GM23338 (cell line): ENCODE results near the gene FOXI1. TPM values are rescaled to one million over a fixed set of nuclear protein-coding genes. Genes with fewer than 3 reads are reported as not detected.

Experiments
- ATAC-seq: fragments of 200-7000 bp; cut with Tn5 transposase; 3 replicates; pipeline ENCODE4 v1.9.1; 2020
- DNase-seq: peaks from one replicate; pipeline ENCODE4 v3.0.0-alpha.2; 2015; ENCODE audit warnings: low spot score
- H2AFZ ChIP-seq: fragments of 200-600 bp; sonication (generic); 2 replicates; pipeline ENCODE4 v1.8.0; 2016; ENCODE audit warnings: antibody characterized with exemption, mild to moderate bottlenecking, moderate library complexity
- H3F3A ChIP-seq: fragments of 200-600 bp; sonication (generic); replicated peaks from 2 replicates; pipeline ENCODE4 v1.8.0; 2017; ENCODE audit warnings: antibody characterized with exemption, mixed run types, low read depth
- H3K27ac ChIP-seq: fragments of 200-600 bp; sonication (generic); 2 replicates; pipeline ENCODE4 v1.6.1; 2016; ENCODE audit warnings: low read depth
- H3K27me3 ChIP-seq: fragments of 200-600 bp; sonication (generic); 2 replicates; pipeline ENCODE4 v1.8.0; 2016; ENCODE audit warnings: mild to moderate bottlenecking, mixed run types, moderate library complexity; ENCODE audit not compliant: insufficient read depth
- H3K36me3 ChIP-seq: fragments of 200-600 bp; sonication (generic); 2 replicates; pipeline ENCODE4 v1.8.0; 2016; ENCODE audit warnings: mild to moderate bottlenecking; ENCODE audit not compliant: insufficient read depth
- H3K4me1 ChIP-seq: fragments of 200-600 bp; sonication (generic); 2 replicates; pipeline ENCODE4 v1.8.0; 2016; ENCODE audit warnings: mild to moderate bottlenecking, moderate library complexity; ENCODE audit not compliant: insufficient read depth
- H3K4me2 ChIP-seq: fragments of 200-600 bp; sonication (generic); 2 replicates; pipeline ENCODE4 v1.7.1; 2017; ENCODE audit warnings: mixed run types
- H3K4me3 ChIP-seq: fragments of 200-600 bp; sonication (generic); 2 replicates; pipeline ENCODE4 v1.6.1; 2016; ENCODE audit warnings: mixed run types
- H3K79me2 ChIP-seq: fragments of 200-600 bp; sonication (generic); replicated peaks from 2 replicates; pipeline ENCODE4 v1.8.0; 2017; ENCODE audit warnings: mild to moderate bottlenecking; ENCODE audit not compliant: insufficient read depth
- H3K9me2 ChIP-seq: fragments of 200-600 bp; sonication (generic); 2 replicates; pipeline ENCODE4 v1.8.0; 2017; ENCODE audit not compliant: insufficient read depth
- H4K20me1 ChIP-seq: fragments of 200-600 bp; sonication (generic); replicated peaks from 2 replicates; pipeline ENCODE4 v1.8.0; 2017; ENCODE audit warnings: mild to moderate bottlenecking; ENCODE audit not compliant: insufficient read depth
- H3K27ac Mint-ChIP-seq: 2 replicates; pipeline ENCODE4 v1.8.0; 2020; ENCODE audit warnings: inconsistent platforms, mild to moderate bottlenecking, moderate library complexity, mixed read lengths
- H3K27me3 Mint-ChIP-seq: 3 replicates; pipeline ENCODE4 v1.8.0; 2022; ENCODE audit warnings: low read depth, mild to moderate bottlenecking, moderate library complexity, mixed read lengths, inconsistent platforms; ENCODE audit not compliant: insufficient read depth, poor library complexity
- H3K36me3 Mint-ChIP-seq: 3 replicates; pipeline ENCODE4 v1.8.0; 2021; ENCODE audit warnings: low read depth, mild to moderate bottlenecking, inconsistent platforms, moderate library complexity, mixed read lengths
- H3K4me1 Mint-ChIP-seq: 3 replicates; pipeline ENCODE4 v1.8.0; 2020; ENCODE audit warnings: mild to moderate bottlenecking, inconsistent platforms, mixed read lengths
- H3K4me3 Mint-ChIP-seq: 3 replicates; pipeline ENCODE4 v1.8.0; 2021; ENCODE audit warnings: moderate library complexity, mild to moderate bottlenecking, inconsistent platforms, mixed read lengths
- H3K9me3 Mint-ChIP-seq: 3 replicates; pipeline ENCODE4 v1.8.0; 2020; ENCODE audit warnings: moderate library complexity, mild to moderate bottlenecking, inconsistent platforms, mixed read lengths
- CTCF ChIP-seq, 2 experiments: fragments of 200-600 bp in 1 of 2; sonication (generic) in 1 of 2; conservative IDR thresholded peaks; 2 replicates each; pipeline versions ENCODE4 v1.5.1 to v1.6.1; 2016 to 2017; ENCODE audit warnings: antibody characterized with exemption in 2 of 2, low read depth in 2 of 2, mild to moderate bottlenecking in 2 of 2, moderate library complexity in 1 of 2
- EZH2 ChIP-seq: fragments of 200-600 bp; sonication (generic); IDR thresholded peaks from one replicate; pipeline ENCODE4 v1.8.0; 2017; ENCODE audit warnings: antibody characterized with exemption, mild to moderate bottlenecking, low read depth; ENCODE audit not compliant: unreplicated experiment
- POLR2AphosphoS5 ChIP-seq: IDR thresholded peaks from 2 replicates; pipeline ENCODE4 v1.6.1; 2016; ENCODE audit warnings: antibody characterized with exemption, low read depth
- STAT1 ChIP-seq: IDR thresholded peaks from one replicate; pipeline ENCODE4 v1.6.1; 2016; ENCODE audit warnings: antibody characterized with exemption; ENCODE audit not compliant: unreplicated experiment
- ZNF462 ChIP-seq: fragments of 250-450 bp; sonication (Bioruptor Pico); IDR thresholded peaks from 2 replicates; pipeline ENCODE4 v1.5.0; 2020; ENCODE audit warnings: mild to moderate bottlenecking, moderate library complexity
- polyA plus RNA-seq: library from polyadenylated mRNA; unstranded; fragments of >200 nt; fragmentation: Nextera tagmentation; extraction: Ambion mirVana; gene quantifications from 2 replicates; pipeline ENCODE4 v1.2.1, GENCODE V29; 2016
- total RNA-seq: library from RNA; depleted of rRNA; stranded (reverse); fragments of >200 nt; shearing (Covaris generic); gene quantifications from 2 replicates; pipeline ENCODE4 v1.2.3, GENCODE V29; 2014

The FOXI1 gene
- total and polyA plus RNA-seq, 2 experiments from 2014 or later, result not detected

- no peak for TF ChIP-seq ZNF462 (CRISPR knock-in tag)
- TF ChIP-seq CTCF (conservative IDR thresholded peaks at IDR 0.05; ENCODE audit: low read depth in 2 of 2), result no peak
- no peak for TF ChIP-seq STAT1
Measured at GRCh38 chr5:170132269-170132975, 26.7 kb downstream of the FOXI1 start (continued).

GRCh38 chr5:170132976-170133448, 27.3 kb downstream of the FOXI1 start:
- Histone ChIP-seq H3K27ac (no peak overlapping the region), H3K4me2 (no peak overlapping the region), H3K9me2 (peaks cover 11% of the 10 kb centered on the region; the same call in 1 of the 2 replicates), H2AFZ (no peak overlapping the region), H3K4me3 (no peak overlapping the region), H3K36me3 (no peaks in the 10 kb centered on the region), H4K20me1 (no peaks in the 10 kb centered on the region), H3K27me3 (no peaks in the 10 kb centered on the region), H3K79me2 (no peaks in the 10 kb centered on the region), H3F3A (no peaks in the 10 kb centered on the region), H3K4me1 (no peaks in the 10 kb centered on the region)
- Mint-ChIP-seq H3K4me1 (no peaks in the 10 kb centered on the region), H3K4me3 (no peak overlapping the region), H3K36me3 (no peaks in the 10 kb centered on the region), H3K27me3 (no peaks in the 10 kb centered on the region), H3K9me3 (no peaks in the 10 kb centered on the region), H3K27ac (no peak overlapping the region)
- no peak for ATAC-seq
- no peak for TF ChIP-seq POLR2AphosphoS5
- TF ChIP-seq EZH2, result no peak
- TF ChIP-seq STAT1, result no peak
- no peak for TF ChIP-seq ZNF462 (CRISPR knock-in tag)
- no peak for DNase-seq
